Measurements from ENCODE around the gene VIPR2. TPM values are rescaled to one million over a fixed set of nuclear protein-coding genes. Genes with fewer than 3 reads are reported as not detected.

Gene VIPR2
- polyA plus RNA-seq, 1 donor from 2014 or later = 0.51 TPM

GRCh38 chr7:159076333-159076732, 68.3 kb downstream of the VIPR2 start:
- Histone ChIP-seq H3K9me3 (ENCODE audit: low read length) (no peaks in the 10 kb centered on the region), H3K27me3 (ENCODE audit: insufficient read depth, low read depth, low read length) (no peaks in the 10 kb centered on the region), H3K36me3 (ENCODE audit: insufficient read depth, low read length) (no peaks in the 10 kb centered on the region), H2AFZ (ENCODE audit: low read depth, low read length) (no peak overlapping the region), H3K79me2 (replicated peaks; ENCODE audit: insufficient read depth, low read length) (no peaks in the 10 kb centered on the region), H3K4me3 (ENCODE audit: low read length) (no peak overlapping the region), H4K20me1 (ENCODE audit: insufficient read depth) (no peaks in the 10 kb centered on the region), H3K27ac (ENCODE audit: low read length) (no peak overlapping the region), H3K9me2 (ENCODE audit: insufficient read depth, low read length) (no peaks in the 10 kb centered on the region), H3K9ac (ENCODE audit: low read length) (no peak overlapping the region), H3K4me2 (ENCODE audit: low read length) (no peak overlapping the region), H3F3A (ENCODE audit: insufficient read depth, low read length, poor library complexity, severe bottlenecking) (no peaks in the 10 kb centered on the region)
- TF ChIP-seq RAD21 (conservative IDR thresholded peaks at IDR 0.05) (no peak), SMC3 (conservative IDR thresholded peaks at IDR 0.05; ENCODE audit: poor library complexity) (no peak), EZH2 (IDR thresholded peaks at IDR 0.05; ENCODE audit: borderline replicate concordance, insufficient read depth, low read length, poor library complexity, severe bottlenecking) (no peak), POLR2AphosphoS5 (IDR thresholded peaks at IDR 0.05) (no peak), EP300 (conservative IDR thresholded peaks at IDR 0.05; ENCODE audit: poor library complexity, severe bottlenecking) (no peak)

GRCh38 chr7:159075563-159076238, 69.0 kb downstream of the VIPR2 start:
- Histone ChIP-seq H3K36me3 (ENCODE audit: insufficient read depth, low read length) (no peaks in the 10 kb centered on the region), H2AFZ (ENCODE audit: low read depth, low read length) (no peak overlapping the region), H3K27ac (ENCODE audit: low read length) (no peak overlapping the region), H4K20me1 (ENCODE audit: insufficient read depth) (no peaks in the 10 kb centered on the region), H3K79me2 (replicated peaks; ENCODE audit: insufficient read depth, low read length) (no peaks in the 10 kb centered on the region), H3F3A (ENCODE audit: insufficient read depth, low read length, poor library complexity, severe bottlenecking) (no peaks in the 10 kb centered on the region), H3K4me3 (ENCODE audit: low read length) (no peak overlapping the region), H3K9ac (ENCODE audit: low read length) (no peak overlapping the region), H3K27me3 (ENCODE audit: insufficient read depth, low read depth, low read length) (no peaks in the 10 kb centered on the region), H3K9me3 (ENCODE audit: low read length) (no peaks in the 10 kb centered on the region), H3K4me2 (ENCODE audit: low read length) (no peak overlapping the region), H3K9me2 (ENCODE audit: insufficient read depth, low read length) (no peaks in the 10 kb centered on the region)
- no peak for TF ChIP-seq EZH2 (IDR thresholded peaks at IDR 0.05; ENCODE audit: borderline replicate concordance, insufficient read depth, low read length, poor library complexity, severe bottlenecking)
- TF ChIP-seq REST (IDR thresholded peaks at IDR 0.05; ENCODE audit: borderline replicate concordance) = no peak
- TF ChIP-seq TAF1 (IDR thresholded peaks at IDR 0.05; ENCODE audit: low read depth) = no peak
- no peak for TF ChIP-seq RAD21 (conservative IDR thresholded peaks at IDR 0.05)
- no peak for TF ChIP-seq MXI1 (conservative IDR thresholded peaks at IDR 0.05; ENCODE audit: poor library complexity, severe bottlenecking)

GRCh38 chr7:159071260-159071659, 73.4 kb downstream of the VIPR2 start:
- no peak overlapping the region for H3K9ac ChIP-seq (ENCODE audit: low read length)
- H3K9me3 ChIP-seq (ENCODE audit: low read length) = no peaks in the 10 kb centered on the region
- H3K9me2 ChIP-seq (ENCODE audit: insufficient read depth, low read length) = no peaks in the 10 kb centered on the region
- no peaks in the 10 kb centered on the region for H3F3A ChIP-seq (ENCODE audit: insufficient read depth, low read length, poor library complexity, severe bottlenecking)
- H3K27ac ChIP-seq (ENCODE audit: low read length) = no peak overlapping the region
- H3K4me2 ChIP-seq (ENCODE audit: low read length) = no peak overlapping the region
- H3K79me2 ChIP-seq (replicated peaks; ENCODE audit: insufficient read depth, low read length) = no peaks in the 10 kb centered on the region
- no peaks in the 10 kb centered on the region for H3K36me3 ChIP-seq (ENCODE audit: insufficient read depth, low read length)
- H3K27me3 ChIP-seq (ENCODE audit: insufficient read depth, low read depth, low read length) = no peaks in the 10 kb centered on the region
- no peak overlapping the region for H3K4me3 ChIP-seq (ENCODE audit: low read length)
- TF ChIP-seq REST (IDR thresholded peaks at IDR 0.05; ENCODE audit: borderline replicate concordance) (no peak), EZH2 (IDR thresholded peaks at IDR 0.05; ENCODE audit: borderline replicate concordance, insufficient read depth, low read length, poor library complexity, severe bottlenecking) (no peak), RAD21 (conservative IDR thresholded peaks at IDR 0.05) (no peak), EP300 (conservative IDR thresholded peaks at IDR 0.05; ENCODE audit: poor library complexity, severe bottlenecking) (no peak), SMC3 (conservative IDR thresholded peaks at IDR 0.05; ENCODE audit: poor library complexity) (no peak), POLR2AphosphoS5 (IDR thresholded peaks at IDR 0.05) (no peak), CTCF (IDR thresholded peaks at IDR 0.05; ENCODE audit: poor library complexity, severe bottlenecking) (no peak), TAF1 (IDR thresholded peaks at IDR 0.05; ENCODE audit: low read depth) (no peak), MXI1 (conservative IDR thresholded peaks at IDR 0.05; ENCODE audit: poor library complexity, severe bottlenecking) (no peak)
- H2AFZ ChIP-seq (ENCODE audit: low read depth, low read length) = no peak overlapping the region
- H4K20me1 ChIP-seq (ENCODE audit: insufficient read depth) = no peaks in the 10 kb centered on the region

Measured in neural cell (in vitro differentiated cells).